Measurements from ENCODE around the gene PROK2.
A peak's percentile ranks its signal among the peaks of the same experiment; 100 is the strongest.

The PROK2 gene

DNA sequence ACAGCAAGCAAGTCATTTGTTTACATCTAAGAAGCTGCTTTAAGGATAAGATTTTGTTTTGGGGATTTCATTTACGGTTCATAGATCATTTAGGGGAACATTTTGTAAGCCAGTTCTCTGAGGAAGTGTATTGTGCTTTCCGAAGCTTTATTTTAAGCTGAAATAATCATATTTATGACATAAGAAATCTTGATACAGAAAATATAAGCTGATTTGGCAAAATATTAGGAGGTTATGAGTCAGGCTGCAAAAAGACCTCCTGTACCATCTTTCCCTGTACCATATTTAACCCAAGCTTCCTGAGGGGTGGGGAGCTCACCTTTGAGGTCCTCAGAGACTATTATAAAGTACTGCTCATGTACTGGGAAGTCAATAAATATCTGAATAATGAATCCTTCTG lies 51.6 kb downstream of the PROK2 start:
- DNase-seq, result no peak

GRCh38 chr3:71732637-71733036 lies 52.3 kb downstream of the PROK2 start:
- DNase-seq, result no peak

DNA sequence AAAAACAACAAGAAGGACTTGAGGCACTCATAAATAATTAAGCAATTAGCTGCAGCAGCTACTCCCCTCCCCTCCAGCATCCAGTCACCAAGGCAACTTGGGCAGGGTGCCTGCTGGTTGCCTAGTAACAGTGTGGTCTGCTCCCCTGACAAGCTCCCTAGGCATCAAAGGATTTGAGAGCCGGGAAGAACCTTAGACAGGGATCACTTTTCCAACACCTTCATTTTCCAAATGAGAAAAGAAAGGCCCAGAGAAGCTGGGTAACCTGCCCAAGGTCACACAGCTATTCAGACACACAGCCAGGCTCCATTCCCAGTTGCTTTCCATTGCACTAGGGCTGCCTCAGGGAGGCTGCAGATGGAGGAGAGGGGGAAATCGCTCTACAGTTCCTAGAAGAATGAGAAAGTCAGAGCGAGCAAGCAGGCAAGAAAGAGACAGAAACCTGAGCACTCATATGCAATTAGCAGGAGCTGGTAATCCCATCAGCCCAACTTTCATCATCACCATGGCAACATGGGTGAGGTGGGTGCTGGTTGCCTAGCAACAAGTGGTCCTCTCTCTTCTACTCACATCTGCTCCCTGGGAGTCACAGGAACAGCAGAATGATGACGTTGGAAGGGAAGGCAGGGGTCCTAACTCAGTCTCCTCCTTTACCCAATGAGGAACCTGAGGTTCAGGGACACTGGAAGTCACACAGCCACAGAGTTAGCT lies 56.2 kb downstream of the PROK2 start:
- DNase-seq, result no peak

GRCh38 chr3:71726146-71726545 lies 58.8 kb downstream of the PROK2 start:
- DNase-seq, result peak; percentile 50 to 55

DNA sequence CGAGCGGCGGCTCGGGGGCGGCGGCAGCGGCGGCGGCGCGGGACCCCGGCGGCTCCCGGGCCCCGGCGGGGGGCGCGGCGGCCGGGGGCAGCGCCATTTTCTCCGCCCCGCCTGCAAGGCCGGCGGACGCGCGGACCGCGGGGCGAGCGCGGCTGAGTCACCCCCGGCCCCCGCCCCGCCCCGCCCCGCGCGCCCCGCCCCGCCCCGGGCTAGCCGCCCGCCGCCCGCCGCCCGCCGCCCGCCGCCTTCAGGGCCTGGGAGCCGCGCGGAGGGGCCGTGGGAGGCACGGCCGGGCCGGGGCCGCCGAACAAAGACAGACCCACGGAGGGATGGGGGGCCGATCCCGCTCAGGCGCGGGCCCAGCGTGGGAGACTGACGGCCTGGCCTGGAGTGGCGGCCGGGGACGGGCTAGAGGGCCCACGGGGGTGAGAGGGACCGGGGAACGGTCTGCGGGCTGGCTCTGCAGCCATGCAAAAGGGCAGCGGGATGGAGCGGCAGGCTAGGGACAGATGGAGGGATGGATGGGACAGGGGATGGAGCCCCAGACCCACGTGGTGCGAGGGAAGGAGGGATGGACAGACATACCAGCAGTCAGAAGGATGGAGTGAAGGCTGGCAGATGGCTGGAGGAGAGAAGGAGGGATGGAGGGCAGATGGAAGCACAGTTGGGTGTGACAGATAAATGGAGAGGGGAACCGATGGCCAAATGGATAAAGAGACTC lies 59.5 kb downstream of the PROK2 start, which contains the start of gene EIF4E3:
EIF4E3 (minus strand) TSS at position 132 of the 721 bp plus-strand sequence; CDS start at position 97, 35 bp downstream.
- peak; percentile 29 to 45 for DNase-seq

- DNase-seq, result peak; percentile 20 to 23
Measured at GRCh38 chr3:71724584-71725270, 60.2 kb downstream of the PROK2 start.

- DNase-seq, result no peak
Measured at GRCh38 chr3:71724171-71724453, 60.8 kb downstream of the PROK2 start.

DNA sequence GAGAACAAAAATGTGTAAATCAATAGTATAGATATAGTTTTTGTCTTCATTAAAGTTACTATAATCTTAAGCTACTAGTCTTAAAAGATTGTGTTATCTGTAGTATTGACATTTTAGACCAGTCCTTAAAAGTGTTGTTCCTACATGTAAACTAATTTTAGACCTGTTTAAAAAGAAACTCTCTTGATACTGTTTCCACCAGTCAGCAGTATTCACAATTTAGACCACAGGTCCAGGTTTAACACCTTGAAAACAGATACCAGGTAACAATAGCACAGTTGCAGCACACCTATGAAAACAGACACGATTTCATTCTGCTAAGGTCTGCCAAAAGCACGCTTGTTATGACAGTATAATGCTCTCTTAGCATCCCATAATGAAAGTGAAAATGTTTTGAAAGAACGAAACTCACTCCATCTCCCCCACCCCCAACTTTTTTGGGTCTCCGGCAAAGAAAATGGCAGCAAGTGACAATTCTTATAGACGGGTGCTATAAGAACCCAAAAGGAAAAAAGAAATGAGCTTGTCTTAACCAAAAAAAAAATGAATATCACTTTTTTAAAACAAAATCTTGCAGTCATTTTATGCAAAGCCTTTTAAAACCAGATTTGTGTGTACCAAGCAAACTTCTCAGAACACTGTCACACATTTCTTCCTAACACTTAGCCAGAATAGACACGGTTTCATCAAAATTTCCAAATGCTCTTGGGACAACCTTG lies 61.3 kb downstream of the PROK2 start:
- peak; percentile 50 to 60 for DNase-seq

GRCh38 chr3:71722693-71723092 lies 62.3 kb downstream of the PROK2 start:
- no peak for DNase-seq
